ENCODE measurements around the gene ABLIM2.

ABLIM2 gene

DNA sequence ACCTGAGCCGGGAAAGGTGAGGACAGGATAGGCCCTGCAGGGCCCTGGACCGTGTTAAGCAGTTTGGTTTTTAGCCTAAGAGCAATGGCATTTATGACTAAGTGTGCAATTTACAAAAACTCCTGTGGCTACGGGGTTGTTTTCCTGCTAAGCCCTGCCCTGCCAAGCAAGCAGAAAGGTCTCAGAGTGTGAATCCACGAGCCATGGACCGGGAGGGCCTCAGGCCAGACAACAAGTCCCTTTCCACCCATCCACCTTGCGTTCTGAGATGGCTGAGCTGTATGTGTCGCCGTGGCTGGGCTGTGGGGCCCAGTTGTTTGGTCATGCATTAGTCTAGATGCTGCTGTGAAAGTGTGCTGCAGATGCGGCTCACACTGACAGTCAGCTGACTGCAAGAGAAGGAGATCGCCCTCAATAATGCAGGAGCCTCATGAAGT is 185.1 kb downstream of the ABLIM2 start:
- no peak for DNase-seq (ENCODE audit: extremely low read depth, insufficient read length)
- no peaks in the 10 kb centered on the region for H3K36me3 ChIP-seq (ENCODE audit: control insufficient read depth, insufficient read depth, low read length)
- TF ChIP-seq, protein P1, sequence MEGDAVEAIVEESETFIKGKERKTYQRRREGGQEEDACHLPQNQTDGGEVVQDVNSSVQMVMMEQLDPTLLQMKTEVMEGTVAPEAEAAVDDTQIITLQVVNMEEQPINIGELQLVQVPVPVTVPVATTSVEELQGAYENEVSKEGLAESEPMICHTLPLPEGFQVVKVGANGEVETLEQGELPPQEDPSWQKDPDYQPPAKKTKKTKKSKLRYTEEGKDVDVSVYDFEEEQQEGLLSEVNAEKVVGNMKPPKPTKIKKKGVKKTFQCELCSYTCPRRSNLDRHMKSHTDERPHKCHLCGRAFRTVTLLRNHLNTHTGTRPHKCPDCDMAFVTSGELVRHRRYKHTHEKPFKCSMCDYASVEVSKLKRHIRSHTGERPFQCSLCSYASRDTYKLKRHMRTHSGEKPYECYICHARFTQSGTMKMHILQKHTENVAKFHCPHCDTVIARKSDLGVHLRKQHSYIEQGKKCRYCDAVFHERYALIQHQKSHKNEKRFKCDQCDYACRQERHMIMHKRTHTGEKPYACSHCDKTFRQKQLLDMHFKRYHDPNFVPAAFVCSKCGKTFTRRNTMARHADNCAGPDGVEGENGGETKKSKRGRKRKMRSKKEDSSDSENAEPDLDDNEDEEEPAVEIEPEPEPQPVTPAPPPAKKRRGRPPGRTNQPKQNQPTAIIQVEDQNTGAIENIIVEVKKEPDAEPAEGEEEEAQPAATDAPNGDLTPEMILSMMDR (IDR thresholded peaks at IDR 0.05; ENCODE audit: insufficient read depth, low read length, poor library complexity, severe bottlenecking) = no peak
- no peak overlapping the region for H3K4me3 ChIP-seq (replicated peaks; ENCODE audit: low read depth, low read length)
- H3K27me3 ChIP-seq (replicated peaks; ENCODE audit: control insufficient read depth, insufficient read depth, low read length) = no peaks in the 10 kb centered on the region

DNA sequence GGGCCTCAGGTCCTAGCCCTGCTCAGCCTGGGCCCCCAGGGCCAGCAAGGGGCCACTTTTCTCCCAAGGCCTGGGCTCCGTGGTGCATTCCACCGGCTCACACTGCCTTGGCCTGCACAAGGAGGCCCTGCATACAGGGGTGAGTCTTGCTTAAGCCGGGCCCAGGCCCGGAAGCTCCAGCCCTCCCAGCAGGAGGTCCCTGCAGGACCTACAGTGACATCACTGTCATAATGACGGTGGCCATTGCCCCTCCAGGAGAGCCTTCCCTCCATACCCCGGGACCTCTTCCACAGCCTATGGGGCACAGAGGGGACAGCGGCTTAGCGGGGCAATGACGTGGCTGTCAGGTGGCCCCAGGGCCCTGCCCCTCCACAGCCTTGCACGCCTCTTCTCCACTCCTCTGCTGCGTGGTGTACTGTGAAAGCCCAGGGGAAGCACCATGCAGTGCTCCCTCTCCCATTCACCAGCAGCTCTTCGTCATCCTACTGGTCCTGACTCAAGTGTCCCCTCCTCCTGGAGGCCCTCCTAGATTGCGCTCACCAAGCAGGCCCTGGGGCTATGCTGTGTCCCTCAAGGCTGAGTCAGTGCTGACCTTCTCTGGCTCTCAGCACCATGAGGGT is 186.6 kb downstream of the ABLIM2 start:
- Histone ChIP-seq H3K4me3 (replicated peaks; ENCODE audit: low read depth, low read length) (no peak overlapping the region), H3K27me3 (replicated peaks; ENCODE audit: control insufficient read depth, insufficient read depth, low read length) (no peaks in the 10 kb centered on the region), H3K36me3 (ENCODE audit: control insufficient read depth, insufficient read depth, low read length) (no peaks in the 10 kb centered on the region)
- no peak for DNase-seq (ENCODE audit: extremely low read depth, insufficient read length)
- TF ChIP-seq, protein P1 (IDR thresholded peaks at IDR 0.05; ENCODE audit: insufficient read depth, low read length, poor library complexity, severe bottlenecking) = no peak

DNA sequence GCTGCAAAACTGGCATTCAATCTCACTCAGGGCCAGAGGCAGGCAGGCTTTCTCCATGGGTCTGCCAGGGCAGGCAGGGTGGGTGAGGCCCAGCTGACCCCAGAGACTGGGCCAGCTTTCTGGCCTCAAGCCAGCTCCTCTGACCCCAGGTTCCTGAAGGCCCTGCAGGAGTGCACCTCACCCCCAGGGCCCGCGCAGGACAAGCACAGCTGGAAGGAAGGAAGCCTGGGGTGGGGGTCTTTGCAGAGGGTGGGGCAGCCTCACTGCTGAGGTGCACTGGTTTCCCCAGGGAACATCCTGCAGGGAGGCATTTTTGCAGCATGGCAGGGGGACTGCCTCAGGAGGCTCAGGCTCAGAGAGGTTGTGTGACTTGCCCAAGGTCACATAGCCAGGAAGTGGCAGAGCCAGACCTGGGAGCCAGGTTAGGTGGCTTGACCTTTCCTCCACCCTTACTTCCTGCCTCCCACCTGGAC is 187.4 kb downstream of the ABLIM2 start:
- Histone ChIP-seq H3K36me3 (ENCODE audit: control insufficient read depth, insufficient read depth, low read length) (no peaks in the 10 kb centered on the region), H3K4me3 (replicated peaks; ENCODE audit: low read depth, low read length) (no peak overlapping the region), H3K27me3 (replicated peaks; ENCODE audit: control insufficient read depth, insufficient read depth, low read length) (no peaks in the 10 kb centered on the region)
- no peak for DNase-seq (ENCODE audit: extremely low read depth, insufficient read length)
- TF ChIP-seq, protein P1 (IDR thresholded peaks at IDR 0.05; ENCODE audit: insufficient read depth, low read length, poor library complexity, severe bottlenecking) = no peak

DNA sequence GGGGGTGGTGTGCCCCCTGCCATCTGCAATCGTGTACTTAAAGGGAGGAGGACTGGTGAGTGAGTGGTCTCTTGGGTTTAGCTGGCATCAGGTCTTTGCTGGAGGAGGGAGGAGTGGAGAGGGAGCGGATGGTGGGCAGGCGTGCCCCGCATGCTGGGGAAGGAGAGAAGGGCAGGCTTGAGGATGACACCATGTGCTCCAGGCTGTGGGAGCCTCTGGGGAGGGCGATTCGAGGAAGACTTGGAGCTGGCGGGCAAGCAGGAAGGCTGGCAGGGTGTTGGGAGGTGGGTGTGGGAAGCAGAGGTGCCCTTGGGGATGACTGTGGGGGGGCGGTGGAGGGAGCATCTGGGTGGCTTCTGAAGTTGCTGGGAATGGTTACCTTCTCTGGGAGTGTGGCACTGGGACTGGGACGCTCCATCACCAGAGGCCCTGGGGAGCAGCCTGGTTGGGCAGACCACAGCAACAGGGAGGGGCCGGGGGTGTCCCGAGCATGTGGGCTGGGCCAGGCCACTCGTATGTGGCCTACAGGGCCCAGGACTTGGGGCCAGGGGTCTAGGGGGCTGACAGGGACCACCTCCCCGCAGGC is 188.2 kb downstream of the ABLIM2 start:
- no peaks in the 10 kb centered on the region for H3K36me3 ChIP-seq (ENCODE audit: control insufficient read depth, insufficient read depth, low read length)
- H3K27me3 ChIP-seq (replicated peaks; ENCODE audit: control insufficient read depth, insufficient read depth, low read length) = no peaks in the 10 kb centered on the region
- H3K4me3 ChIP-seq (replicated peaks; ENCODE audit: low read depth, low read length) = peak overlapping the region; percentile 48
- no peak for DNase-seq (ENCODE audit: extremely low read depth, insufficient read length)
- TF ChIP-seq, protein P1 (IDR thresholded peaks at IDR 0.05; ENCODE audit: insufficient read depth, low read length, poor library complexity, severe bottlenecking) = no peak

DNA sequence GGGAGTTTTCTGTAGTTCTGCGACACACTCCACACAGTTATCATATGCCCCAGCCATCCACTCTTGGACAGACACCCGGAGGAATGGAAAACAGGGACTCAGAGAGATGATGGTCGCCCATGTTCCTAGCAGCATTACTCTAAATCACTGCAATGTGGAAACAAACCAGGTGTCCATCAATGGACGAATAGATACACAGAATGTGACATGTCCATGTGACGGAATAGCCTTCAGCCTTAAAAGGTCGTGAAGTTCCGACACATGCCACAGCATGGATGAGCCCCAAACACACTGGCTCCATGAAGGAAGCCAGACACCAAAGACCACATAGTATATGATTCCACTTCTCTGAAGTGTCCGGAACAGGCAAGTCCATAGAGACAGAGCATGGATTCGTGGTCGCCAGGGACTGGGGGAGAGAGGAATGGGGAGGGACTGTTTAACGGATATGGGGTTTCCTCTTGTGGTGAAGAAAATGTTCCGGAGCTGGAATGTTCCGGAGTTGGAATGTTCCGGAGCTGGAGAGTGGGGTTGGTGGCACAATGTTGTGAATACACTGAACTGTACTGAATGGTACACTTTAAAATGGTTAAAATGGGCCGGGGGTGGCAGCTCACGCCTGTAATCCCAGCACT is 190.2 kb downstream of the ABLIM2 start:
- Histone ChIP-seq H3K27me3 (replicated peaks; ENCODE audit: control insufficient read depth, insufficient read depth, low read length) (no peaks in the 10 kb centered on the region), H3K4me3 (replicated peaks; ENCODE audit: low read depth, low read length) (no peak overlapping the region), H3K36me3 (ENCODE audit: control insufficient read depth, insufficient read depth, low read length) (no peaks in the 10 kb centered on the region)
- no peak for DNase-seq (ENCODE audit: extremely low read depth, insufficient read length)
- TF ChIP-seq, protein P1 (IDR thresholded peaks at IDR 0.05; ENCODE audit: insufficient read depth, low read length, poor library complexity, severe bottlenecking) = no peak

Data from GM06990 (cell line).